ENCODE data around the gene CLASP1.

Gene CLASP1

DNA sequence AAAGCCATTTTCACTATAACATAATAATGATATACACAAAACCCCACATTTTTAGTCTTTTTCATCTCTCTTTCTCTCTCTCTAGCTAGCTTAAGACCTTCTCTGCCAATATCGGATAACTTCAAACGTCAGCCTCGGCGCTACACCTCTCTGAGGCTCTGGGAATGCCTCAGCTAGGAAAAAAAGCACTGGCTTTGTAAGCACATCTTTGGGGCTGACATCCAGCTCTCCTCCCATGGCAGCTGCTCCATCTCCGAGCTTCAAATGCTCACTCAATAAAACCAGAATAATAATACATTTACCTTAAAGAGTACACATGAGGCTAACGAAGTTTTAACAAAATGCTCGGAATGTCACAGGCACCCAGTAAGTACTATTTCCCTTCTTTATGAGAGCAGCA is 107.8 kb downstream of the CLASP1 start:
- no peak for DNase-seq (ENCODE audit: low read depth in 2 of 2)

DNA sequence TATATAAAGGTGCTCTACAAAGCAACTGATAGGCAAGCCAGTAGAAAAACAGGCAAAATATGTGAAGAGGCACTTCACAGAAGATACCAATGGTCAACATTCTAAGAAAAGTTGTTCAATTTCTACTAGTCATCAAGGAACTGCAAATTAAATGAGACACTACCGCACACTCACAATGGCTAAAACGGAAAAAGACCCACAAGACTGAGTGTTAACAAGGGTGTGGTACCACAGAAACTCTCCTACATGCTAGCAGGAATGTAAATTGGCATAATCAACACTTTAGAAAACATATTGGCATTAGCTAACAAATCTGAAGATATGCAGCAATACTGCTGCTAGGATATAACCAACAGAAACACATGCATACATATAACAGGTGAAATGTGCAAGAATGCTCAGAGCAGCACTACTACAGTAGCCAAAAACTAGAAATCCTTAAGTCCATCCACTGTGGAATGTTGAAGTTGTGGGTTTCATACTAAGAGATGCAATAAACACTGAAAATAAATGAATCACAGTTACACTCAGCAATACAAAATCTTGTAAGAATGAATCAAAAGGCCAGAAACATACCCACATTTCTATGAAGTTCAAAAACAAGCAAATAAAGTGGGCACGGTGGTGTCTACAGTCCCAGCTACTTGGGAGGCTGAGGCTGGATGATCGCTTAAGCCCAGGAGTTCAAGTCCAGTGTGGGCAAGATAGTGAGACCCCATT is 109.4 kb downstream of the CLASP1 start:
- no peak for DNase-seq (ENCODE audit: low read depth in 2 of 2)

DNA sequence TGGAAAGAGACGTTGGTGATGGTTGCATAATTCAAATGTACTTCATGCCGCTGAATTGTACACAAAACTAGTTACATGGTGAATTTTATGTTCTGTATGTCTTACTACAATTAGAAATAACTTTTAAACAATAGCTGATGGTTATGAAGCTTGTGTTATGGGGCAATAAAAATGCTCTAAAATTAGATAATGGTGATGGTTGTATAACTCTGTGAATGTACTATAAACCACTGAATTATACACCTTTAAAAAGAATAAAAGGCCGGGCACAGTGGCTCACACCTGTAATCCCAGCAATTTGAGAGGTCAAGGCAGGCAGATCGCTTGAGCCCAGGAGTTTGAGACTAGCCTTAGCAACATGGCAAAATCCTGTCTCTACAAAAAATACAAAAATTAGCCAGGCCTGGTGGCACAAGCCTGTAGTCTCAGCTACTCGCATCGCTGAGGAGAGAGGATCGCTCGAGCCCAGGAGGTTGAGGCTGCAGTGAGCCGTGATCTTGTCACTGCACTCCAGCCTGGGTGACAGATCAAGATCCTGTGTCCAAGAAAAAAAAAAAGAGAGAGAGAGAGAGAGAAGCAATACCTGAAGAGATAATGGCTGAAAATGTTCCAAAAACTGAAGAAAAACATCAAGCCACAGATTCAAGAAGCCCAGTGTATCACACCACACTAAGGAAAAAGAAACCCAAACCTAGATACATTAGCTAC is 112.3 kb downstream of the CLASP1 start:
- DNase-seq (ENCODE audit: low read depth in 2 of 2): no peak

DNA sequence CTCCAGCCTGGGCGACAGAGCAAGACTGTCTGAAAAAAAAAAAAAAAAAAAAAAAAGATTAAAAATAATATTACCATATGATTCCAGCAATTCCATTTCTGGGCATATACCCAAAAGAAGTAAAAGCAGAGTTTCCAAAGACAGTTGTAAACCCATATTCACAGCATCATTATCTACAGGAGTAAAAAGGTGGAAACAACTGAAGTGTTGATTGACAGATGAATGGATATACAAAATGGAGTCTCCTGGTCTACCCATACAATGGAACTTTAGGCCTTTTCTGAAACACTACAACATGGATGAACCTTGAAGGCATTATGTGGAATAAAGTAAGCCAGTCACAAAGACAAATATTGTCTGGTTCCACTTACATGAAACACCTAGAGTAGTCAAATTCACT is 112.9 kb downstream of the CLASP1 start:
- DNase-seq (ENCODE audit: low read depth in 2 of 2): no peak

DNA sequence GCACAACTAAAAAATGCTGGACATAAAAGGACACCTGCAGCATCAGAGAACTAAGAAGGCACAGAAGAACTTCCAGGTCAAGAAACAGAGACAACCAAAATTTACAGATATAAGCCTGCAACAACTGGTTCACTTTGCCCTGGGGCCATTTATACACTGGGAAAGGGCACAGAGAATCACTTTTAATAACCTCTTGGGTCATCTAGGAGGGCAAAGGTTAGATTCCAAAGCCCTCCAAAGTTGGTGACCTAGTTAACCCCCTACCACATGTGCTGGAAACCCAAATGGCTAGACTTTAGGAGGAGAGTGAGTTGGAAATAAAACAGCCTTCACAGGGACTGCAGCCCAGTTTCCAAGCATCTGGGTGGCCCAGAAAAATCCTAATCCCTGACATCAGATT is 115.3 kb downstream of the CLASP1 start:
- DNase-seq (ENCODE audit: low read depth in 2 of 2): no peak

DNA sequence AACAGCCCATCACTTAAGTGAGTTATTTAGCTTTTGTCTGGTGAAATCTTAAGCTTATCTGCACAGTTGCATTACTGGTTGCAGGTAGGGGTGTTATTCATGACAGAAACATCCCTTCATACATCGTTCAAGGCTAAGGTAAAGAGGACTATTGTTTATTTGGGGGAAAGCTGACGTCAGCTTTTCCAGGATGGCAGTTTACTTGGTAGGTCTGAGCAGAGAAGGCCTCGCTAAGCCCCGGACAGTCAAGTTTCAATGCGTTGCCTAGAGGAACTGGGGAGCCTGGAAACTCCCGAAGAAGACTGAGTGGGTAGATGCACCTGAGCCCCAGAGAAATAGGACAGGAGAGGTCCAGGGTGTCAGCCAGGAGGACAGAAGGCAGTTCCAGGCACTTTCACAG is 116.4 kb downstream of the CLASP1 start:
- DNase-seq (ENCODE audit: low read depth in 2 of 2): no peak

DNA sequence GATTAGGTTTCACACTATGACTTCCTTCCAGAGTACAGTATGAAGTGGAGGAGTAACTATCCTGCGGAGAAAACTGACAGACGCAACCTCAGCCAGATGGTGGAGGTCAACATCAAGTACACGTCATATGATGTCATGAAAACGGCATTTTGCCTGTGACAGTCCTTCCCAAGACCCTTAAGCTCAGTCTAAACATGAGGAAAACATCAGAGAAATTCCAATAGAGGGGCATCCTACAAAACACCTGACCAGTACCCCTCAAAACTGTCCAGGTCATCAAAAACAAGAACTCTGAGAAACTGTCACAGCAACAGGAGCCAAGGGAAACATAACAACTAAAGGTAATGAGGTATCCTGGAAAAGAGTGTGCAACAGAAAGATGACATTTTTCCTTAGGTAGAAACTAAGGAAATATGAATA is 116.9 kb downstream of the CLASP1 start:
- DNase-seq (ENCODE audit: low read depth in 2 of 2): no peak

DNA sequence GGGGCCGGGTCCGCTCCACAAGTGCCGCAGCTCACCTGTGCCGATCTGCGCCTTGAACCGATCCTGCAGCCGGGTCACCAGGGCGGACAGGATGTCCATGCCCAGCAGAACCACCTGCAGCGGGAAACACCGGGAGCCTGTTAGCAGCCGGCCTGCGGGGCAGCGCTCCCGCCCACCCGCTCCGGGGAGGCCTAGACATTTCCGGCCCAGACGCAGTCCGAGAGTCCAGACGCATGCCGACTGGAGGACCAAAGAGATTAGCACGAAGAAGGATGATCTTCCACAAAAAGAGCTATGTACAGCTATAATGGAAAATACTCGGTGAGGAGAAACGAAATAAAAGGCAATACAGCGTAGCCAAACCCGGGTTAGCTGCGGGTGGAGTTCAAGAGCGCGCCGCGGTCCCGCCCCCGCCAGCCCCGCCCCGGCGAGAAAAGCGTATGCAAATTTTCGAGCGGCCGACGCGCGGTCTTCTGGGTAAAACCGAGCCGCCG is 119.0 kb downstream of the CLASP1 start:
- peak; percentile 75 to 82 for DNase-seq (ENCODE audit: low read depth in 2 of 2)

DNA sequence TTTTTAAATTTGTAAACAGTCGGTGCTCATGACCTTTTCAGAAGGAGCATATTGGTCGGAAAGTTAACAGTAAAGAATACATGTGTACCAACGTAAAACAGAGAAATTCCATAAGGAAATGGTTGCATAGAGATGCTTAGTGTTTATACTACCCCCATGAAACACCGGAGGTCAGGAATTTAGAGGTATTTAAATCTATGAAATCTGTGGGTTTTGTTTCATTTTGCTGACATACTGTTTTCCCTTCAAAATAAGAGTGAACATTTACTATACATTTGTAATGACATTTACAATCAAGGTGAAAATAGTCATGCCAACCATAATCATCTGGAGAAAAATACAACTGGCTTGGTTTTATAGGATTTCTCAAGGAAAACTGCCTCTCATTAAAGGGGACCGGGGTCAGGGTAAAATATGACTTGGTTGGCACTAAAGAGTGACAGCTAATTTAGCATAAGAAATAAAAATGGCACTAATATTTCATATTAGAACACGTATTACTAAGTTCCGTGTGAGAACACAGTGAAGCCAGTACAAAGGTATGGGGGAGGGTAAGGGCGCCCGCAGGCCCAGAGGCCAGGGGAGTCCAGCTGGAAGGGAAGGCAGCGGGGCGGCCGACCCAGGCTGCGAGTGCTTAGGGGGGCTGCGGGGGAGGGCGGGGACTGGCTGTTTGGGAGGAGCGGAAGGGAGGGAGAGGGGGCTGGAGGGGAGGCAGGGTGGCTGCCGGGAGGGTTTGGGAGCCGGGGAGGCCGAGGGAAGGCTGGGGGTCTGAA is 119.6 kb downstream of the CLASP1 start:
- peak in 1 of 2 donors; percentile 29 for DNase-seq (ENCODE audit: low read depth in 2 of 2)

DNA sequence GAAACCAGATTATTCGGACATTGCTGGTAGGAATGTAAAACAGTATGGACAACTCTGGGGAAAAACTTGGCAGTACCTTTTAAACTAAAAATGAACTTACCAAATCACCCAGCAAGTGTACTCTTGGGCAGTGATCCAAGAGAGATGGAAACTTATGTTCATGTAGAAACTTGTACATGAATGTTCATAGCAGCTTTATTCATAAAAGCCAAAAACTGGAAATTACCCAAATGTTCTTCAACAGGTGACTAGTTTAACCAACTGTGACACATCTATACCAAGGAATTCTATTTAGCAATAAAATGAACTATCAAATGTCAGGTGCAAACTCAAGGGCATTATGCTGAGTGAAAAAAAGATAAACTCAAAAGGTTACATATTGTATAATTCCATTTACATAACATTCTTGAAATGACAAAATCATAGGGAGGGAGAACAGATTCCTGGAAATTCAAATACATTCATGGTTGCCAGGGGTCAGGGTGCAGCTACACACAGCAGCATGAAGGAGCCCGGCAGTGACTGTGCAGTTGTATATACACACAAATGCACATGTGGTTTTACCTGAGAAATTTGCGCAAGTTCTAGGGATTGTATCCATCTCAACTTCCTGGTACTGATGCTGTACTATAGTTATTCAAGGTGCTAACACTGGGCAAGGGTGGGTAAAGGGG is 122.1 kb downstream of the CLASP1 start:
- DNase-seq (ENCODE audit: low read depth in 2 of 2): no peak

DNA sequence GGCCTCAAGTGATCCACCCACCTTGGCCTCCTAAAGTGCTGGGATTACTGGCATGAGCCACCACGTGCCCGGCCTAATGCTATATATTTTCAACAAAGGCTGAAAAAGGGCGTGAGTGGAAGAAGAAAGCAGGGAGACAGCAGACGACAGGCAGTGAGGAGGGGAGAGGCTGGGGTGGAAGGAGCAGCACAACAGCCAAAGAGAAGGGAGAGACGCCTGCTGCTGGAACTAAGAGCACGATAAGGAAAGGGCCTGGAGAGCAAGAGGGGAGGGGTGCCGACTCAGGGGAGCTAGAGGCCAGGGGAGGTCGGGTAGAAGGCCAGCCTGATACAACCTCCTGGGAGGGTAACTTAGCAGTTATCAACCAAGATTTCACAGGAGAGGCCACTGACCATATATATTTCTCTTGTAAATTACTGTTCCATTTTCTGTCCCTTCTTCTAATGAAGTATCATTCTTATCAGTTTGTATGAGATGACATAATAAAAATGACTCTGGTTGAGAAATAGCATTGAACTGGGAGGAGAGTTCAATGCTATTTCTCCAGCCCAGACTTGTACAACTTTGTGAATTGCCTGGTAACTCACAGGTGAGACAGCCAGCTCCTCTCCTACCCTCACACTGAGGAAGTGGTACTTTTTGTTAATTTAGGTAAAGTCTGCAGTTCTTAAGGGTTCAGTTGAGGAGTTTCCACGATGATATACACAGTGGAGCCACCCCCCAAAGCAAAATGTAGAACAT is 124.4 kb downstream of the CLASP1 start:
- no peak for DNase-seq (ENCODE audit: low read depth in 2 of 2)

DNA sequence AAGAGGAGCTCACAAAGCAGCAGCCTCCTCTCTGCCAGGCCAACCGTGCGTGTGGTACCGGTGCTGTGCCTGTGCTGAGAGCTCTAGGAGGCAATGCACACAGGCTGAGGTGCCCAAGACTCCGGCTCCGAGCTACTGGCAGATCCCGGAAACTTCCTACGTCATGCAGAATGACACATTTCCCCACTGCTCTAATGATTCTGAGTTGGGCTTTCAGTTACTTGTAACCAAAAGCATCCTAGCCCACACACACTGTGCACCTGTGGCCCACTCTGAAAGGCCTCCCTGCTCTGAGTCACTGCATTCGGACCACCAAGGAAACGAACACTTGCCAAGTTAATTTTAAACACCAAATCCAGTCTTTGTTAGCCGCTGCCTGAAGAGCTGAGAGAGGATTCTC is 127.9 kb downstream of the CLASP1 start:
- no peak for DNase-seq (ENCODE audit: low read depth in 2 of 2)

DNA sequence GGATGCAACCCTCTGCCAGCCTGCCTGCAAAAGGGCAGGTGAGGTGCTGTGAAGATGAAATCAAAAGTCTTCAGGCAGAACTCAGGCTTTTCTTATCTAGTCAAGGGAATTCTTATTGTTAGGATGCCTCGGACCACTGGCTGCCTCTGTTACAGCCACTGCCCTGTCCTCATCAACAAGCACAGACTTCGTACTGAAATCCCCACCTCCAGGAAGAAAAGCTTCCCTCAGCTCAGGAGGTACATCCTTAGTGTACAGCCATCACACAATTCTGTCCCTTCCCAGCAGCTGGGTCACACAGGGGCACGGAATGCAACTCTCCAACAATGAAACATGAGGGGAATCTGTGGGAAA is 128.6 kb downstream of the CLASP1 start:
- DNase-seq (ENCODE audit: low read depth in 2 of 2): no peak

DNA sequence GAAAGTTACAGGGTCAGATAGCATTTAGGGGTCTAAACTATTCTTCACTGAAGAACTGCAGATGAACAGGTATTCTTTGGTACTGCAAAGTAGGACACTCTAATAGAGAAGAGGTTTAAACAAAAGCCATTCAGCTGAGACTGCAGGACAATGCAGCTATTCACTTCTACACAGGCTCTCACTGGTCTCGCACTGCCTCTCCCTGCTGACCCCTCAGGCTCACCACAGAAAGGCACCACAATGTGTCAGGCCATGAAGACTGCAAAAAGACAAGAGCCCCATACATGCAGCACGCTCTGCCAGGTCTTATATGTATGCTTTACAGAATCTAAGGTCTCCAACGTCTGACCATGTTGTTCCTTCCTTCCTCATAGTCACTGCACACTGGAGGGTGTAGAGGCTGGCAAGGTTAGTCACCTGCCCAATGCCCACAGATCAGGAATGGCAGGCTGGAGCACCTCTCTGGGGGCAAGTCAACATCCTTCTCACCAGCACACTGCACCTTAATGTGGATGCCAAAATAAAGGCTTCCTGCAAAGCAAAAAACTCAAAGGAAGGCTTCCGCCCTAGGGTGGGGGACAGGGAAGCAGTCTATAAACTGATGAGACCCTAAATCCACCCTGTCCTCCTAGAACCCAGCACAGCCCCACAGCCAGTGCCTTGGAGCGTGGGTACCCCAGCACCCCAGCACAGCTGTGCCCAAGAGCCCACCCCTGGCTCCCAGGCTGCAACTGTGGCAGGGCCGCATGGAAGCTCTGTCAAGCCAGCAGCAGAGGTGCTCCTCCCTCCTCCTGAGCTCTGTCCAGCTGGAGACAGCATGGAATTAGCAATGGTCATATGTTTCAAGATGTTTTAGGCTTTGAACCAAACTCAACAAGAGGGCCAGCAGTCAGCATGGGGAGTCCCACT is 129.3 kb downstream of the CLASP1 start:
- DNase-seq (ENCODE audit: low read depth in 2 of 2): no peak

DNA sequence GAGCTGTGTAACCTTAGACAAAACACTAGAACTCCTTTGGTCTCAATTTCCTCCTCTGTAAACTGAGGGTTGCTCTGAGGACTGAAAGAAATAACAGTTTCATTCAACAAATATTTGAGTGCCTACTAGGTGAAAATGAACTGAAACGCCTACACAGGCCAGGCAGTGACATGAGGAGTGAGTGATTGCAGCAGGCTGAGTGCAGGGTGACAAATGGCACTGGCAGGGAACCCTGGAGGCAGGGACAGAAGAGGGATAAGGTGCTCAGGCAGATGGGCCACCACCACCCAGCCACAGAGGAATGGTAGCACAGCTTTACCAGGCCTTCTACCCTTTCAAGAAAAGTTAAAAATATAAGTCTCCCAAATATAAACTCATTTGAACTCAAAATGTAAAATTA is 130.1 kb downstream of the CLASP1 start:
- no peak for DNase-seq (ENCODE audit: low read depth in 2 of 2)

DNA sequence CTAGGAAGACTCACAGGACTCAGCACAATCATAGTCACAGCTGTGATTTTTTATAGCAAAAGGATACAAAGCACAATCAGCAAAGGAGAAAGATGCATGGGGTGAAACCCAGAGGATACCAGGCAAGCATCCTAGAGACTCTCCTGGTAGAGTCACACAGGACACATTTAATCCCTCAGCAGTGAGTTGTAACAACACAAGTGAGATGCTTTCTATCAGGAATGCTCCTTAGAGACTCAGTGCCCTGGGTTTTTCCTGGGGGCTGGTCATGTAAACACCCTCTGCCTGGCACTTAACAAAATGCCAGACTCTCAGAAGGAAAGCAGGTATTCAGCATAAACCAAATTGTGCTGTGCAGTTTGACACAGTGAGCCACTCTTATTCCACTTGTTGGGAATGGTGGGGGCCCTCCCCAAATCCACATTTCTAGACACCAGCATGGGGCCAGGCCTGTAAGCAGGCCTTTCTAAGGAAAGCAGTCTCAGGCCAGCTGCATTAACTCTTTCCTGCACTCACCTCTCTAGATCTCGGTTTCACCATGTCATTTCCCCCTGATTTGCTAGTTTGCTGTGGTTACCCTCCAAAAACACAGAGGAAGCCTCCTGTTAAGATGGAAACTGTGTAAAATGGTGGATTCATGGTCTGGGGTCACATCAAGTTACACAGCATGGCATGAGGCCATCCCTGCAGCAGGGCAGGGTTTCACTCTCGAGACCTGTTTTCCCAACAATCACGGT is 135.5 kb downstream of the CLASP1 start:
- DNase-seq (ENCODE audit: low read depth in 2 of 2): no peak

DNA sequence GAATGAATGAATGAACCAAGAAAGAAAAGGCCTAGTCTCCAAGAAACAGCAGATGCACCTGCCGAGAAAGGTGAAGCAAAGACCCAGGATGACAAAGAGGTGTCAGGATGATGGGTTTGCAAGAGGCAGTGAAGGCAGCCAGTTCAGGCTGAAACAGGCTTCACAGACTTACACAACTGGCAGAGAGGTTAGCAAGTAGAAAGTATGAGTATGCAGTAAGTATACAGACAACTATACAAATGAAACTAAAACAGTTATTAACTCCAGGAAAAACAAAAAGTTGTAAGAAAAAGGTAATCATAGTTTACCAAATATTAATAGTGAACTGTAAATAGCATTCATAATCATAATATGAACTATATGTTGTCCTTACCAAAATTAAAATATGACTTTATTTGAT is 138.4 kb downstream of the CLASP1 start:
- no peak for DNase-seq (ENCODE audit: low read depth in 2 of 2)

DNA sequence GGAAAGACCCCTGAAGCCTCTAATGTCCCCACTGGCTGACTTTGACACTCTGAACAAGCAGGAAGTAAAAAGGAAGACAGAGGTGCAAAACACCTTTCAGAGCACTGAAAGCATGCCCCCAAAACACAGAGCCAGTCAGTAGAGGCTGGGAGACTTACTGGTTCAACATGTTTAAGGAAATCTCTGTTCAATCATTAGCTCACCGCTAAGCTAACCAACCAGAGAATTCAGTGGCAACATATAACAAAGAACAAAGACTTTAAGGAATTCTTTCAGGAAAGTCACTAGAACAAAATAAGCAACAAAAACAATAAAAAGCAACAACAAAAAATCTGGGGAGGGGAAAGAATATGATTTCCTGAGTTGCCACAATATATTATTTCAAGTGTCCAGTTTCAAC is 142.6 kb downstream of the CLASP1 start:
- DNase-seq (ENCODE audit: low read depth in 2 of 2): no peak

DNA sequence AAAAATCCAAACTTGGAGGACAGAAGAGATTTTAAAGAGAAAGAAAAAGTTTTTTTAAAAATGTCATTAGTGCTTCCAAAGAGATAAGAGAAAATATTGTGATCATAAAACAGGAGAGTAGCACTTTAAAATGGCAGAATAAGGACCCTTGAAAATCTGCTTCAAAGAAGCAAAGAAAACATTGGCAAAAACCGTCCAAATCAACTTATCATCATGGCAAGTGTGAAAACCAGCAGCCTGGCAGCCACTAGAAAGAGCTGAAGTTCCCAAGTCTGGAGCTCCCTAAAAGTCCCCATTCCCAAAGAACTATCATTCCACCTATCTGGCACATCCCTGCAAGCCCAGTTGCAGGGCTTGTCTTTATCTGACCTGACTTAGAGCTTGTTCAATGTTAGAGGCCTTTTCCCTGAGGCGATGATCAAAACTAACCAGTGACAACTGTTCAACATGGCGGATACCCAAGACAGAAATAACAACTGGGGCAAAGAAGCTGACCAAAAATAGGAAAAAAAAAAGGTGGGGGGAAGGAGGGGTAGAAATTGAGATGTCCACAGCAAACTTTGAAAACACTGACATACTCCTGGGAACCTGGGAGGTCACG is 143.2 kb downstream of the CLASP1 start:
- no peak for DNase-seq (ENCODE audit: low read depth in 2 of 2)

Data from stimulated activated CD8-positive, alpha-beta memory T cell treated with anti-CD3 and anti-CD28 coated beads, Interleukin-7, amount 100 ng/mL, for 4 hours (primary cell).